IPS DF 19.7 (cell line): ENCODE data around the gene TEX10.
"Not testable (repeated sequence)": the region's sequence is repeated elsewhere in the genome, so short reads cannot be mapped to it uniquely, and the experiment has no call there.

Source experiments
- DNase-seq: peaks from one replicate; pipeline ENCODE4 v3.0.0-alpha.2; 2013; ENCODE audit warnings: low read depth, low spot score

Gene TEX10

DNA sequence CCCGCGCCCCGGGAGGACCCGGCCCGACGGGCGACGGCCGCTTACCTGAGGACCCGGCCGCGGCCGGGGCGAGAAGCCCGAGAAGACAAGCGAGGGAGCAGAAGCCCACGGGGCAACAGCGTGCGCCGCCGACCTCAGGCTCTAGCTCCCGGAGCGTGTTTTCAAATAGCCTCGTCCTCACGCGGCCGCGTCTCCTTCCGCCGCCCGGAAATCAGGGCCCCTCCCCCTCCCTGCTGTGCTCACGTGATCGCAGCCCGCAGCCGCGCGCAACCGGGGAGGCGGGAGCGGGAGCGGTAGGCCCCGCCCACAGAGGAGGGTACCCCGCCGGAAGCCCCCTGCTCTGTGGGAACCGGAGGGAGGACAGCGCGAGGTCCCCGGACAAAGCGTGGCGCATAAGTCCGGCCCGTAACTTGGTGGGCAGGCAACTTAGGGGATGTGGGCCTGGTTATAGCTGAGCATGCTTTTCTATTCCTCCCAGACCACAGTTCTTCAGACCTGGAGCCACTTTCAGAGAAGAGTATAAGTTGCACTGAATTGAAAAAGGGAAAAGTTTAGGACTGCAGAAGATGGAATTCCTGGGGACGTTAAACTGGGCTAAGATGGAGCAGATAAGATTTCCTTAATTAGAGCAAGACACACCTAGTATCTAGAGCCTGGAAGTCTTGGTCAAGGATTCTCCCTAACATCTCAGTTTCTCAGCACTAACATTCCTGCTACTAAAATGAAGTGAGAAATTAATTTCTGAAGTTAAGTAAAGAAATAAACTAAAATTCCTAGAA, at the start of gene TEX10:
TEX10 (minus strand) TSS at position 216 of the 779 bp plus-strand sequence. CDS start 3,579 bp downstream, outside the sequence.
- peak; percentile 59 for DNase-seq

DNA sequence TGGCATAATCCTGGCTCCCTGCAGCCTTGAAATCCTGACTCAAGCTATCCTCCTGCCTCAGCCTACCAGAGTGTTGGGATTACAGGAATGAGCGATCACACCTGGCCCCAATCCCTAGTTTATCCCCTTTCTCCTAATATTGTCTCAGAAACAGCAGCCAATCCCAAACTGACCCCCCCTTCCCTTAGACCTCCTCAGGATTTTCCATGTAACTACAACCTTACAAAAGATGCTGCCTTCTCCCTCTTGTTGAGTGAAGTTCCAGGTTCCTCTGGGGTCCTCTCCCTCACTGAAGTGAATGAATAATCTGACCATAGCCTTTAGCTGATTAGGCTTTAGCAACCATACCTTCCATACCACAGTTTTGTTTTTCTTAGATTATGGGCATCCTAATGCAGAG, 48.3 kb upstream of the TEX10 start:
- no peak for DNase-seq

DNA sequence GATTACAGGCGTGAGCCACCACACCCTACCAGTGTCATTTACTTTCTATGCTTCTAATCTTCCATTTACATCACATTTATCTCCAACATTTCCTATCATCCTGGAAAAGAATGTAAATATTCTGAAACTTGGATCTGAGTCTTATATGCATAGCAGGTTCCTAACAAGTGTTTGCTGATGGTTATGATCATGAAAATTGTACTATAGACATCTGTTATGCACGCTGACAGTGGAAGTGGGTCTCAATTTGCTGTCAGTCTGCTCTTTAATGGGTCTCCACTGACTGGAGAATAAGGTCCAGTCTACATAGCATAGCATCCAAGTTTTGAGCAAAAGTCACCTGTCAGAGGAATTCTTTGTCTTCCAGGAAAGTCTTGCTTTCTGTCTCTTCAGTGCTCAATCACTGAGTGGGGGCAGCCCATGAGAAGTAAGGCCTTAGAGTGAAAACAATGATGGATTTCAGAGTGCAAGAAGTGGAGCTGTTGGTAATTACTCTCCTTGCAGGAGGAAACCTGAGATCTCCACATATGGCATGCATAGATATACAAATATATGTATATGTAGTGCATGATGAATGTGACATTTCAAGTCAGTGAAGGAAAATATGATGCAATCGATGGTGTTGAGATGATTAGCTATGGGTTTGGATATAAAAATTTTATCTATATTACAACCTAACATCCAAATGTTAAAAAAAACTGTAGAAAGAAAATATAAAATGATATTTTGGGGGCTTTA, 45.0 kb upstream of the TEX10 start:
- DNase-seq, result no peak

DNA sequence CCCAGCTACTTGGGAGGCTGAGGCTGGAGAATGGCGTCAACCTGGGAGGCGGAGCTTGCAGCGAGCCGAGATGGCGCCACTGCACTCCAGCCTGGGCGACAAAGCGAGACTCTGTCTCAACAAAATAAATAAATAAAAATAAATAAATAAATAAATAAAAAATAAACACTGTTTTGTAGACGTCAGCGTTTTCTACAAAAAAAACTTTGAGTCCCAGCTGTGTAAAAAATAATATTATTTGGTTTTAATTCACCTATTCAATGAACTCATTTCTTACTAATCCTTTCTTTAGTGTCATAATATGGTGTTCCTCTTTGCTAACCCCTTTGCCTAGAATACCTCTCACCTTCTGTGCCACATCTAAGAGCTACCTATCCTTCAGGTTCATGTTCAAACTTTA, 44.0 kb upstream of the TEX10 start:
- no peak for DNase-seq

DNA sequence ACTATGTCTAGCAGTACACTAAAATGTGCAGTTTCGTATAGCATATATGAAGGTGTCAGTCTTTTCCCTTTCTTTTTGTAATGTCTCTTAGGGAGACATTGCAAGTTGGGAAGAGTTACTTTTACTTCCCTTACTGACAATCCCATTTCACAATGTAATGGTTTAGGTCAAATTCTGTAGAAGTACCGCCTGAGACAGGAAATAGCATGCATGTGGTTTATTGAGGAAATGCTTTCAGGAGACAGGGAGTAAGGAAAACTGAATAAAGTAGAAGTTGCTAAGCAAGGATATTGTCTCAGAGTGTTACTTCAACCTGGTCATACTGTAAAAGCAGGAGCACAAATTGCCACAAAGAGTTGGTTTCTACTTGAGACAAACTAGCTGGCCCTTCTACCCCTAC, 42.1 kb upstream of the TEX10 start:
- DNase-seq, result no peak

DNA sequence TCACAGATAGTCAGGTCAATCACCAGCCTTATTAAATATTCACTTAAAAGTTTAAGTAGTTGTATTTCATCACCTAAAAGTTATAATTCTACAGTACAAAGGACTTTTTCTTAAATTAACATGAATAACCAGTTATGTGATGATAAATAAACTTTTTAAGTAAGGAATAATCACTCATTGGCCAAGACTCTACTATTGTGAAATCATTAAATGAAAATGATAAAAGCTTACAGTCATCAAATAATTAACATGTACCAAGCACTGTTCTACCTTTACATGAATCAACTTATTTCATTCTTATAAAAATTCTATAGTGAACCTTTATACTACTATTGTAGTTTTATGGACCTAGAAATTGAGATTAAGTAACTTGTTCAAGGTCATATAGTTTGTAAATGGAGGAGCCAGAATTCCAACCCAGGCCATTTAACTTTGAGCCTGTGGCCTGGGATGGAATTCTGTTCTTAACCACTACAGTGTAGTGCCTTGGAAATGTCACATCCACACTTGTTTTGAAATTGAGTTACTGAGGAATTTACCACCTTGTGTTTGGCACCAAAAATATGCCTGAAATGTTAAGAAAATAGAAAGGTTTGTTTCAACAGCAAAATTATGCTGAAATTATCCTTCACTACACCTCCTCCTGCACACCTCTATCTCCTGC, 41.4 kb upstream of the TEX10 start:
- no peak for DNase-seq

DNA sequence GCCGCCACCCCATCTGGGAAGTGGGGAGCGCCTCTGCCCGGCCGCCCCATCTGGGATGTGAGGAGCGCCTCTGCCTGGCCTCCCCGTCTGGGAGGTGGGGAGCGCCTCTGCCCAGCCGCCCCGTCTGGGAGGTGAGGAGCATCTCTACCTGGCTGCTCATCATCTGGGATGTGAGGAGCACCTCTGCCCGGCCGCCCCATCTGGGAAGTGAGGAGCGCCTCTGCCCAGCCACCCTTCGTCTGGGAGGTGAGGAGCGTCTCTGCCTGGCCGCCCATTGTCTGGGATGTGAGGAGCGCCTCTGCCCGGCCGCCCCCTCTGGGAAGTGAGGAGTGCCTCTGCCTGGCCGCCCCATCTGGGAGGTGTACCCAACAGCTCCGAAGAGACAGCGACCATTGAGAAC, 40.2 kb upstream of the TEX10 start:
- not testable (repeated sequence) for DNase-seq

DNA sequence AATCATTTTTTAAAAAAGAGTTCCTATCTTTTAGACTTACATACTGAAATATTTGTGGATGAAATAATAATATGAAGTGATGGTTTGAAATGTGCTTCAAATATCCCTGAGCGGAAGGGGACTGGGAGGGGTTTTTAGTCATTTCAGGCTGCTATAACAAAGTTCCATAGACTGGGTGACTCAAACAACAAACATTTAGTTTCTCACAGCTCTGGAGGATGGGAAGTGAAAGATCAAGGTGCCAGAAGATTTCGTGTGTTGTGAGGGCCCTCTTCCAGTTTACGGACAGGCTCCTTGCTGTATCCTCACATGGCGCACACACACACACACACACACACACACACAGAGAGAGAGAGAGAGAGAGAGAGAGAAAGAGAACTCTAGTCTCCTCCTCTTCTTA, 27.1 kb upstream of the TEX10 start:
- no peak for DNase-seq

DNA sequence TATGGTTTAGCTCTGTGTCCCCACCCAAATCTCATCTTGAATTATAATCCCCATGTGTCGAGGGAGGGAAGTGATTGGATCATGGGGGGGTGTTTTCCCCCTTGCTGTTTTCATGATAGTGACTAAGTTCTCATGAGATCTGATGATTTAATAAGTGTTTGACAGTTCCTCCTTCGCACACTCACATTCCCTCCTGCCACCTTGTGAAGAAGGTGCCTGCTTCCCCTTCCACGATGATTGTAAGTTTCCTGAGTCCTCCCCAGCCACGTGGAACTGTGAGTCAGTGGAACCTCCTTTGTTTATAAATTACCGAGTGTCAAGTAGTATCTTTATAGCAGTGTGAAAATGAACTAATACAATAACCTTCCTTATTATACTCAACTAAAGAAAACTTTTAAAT, 24.3 kb upstream of the TEX10 start:
- DNase-seq, result no peak

DNA sequence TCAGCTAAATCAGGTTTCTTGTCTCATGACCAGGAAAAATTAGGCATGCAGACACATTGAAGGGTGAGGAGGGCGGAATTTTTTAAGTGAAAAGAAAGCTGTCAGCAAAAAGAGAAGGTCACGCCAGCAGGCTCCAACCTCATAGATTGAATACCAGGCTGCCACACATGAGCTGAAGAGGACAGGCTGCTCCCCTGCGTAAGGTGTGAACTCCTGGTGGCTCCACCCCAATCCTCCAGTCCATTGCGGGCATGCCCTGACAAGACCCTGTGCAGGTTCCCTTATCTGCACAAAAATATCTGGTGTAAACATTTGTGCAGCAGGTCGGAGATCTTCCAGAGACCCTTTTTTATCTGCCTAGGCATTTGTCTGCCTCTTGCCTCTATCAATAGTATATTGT, 22.9 kb upstream of the TEX10 start:
- DNase-seq, result no peak

DNA sequence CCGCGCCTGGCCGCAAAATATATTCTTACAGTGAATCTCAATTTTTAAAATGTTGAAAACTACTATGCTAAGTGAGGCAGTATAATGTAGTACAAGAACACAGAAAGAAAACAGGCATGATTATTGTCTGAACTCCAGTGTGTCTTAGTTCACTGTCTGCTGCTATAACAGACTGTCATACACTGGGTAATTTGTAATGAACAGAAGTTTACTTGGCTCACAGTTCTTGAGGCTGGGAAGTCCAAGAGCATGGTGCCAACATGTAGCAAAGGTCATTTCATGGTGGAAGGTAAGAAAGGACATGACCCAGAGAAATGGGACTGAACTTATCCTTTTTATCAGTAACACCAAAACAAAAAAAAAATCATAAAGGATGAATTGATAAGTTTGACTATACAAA, 19.9 kb upstream of the TEX10 start:
- no peak for DNase-seq

DNA sequence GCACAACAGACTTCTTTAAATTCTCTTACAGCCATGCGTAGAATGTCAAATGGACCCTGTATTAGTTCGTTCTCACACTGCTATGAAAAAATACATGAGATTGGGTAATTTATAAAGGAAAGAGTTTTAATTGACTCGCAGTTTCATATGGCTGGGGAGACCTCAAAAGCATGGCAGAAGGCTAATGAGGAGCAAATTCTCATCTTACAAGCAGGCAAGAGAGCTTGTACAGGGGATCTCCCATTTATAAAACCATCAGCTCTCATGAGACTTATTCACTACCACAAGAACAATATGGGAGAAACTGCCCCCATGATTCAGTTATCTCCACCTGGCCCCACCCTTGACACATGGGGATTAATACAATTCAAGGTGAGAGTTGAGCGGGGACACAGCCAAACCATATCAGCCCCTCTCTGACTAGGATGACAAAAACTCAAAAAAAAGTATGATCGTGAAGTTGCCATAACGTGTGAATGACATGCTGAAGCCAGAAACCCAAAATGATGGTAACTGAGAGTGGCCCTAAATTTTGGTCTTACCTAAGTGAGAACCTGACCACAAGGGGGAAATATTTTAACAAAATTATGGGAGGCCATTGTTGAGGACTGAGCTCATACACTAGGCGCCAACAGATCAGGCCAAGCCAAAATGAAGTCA, 17.5 kb upstream of the TEX10 start:
- no peak for DNase-seq

DNA sequence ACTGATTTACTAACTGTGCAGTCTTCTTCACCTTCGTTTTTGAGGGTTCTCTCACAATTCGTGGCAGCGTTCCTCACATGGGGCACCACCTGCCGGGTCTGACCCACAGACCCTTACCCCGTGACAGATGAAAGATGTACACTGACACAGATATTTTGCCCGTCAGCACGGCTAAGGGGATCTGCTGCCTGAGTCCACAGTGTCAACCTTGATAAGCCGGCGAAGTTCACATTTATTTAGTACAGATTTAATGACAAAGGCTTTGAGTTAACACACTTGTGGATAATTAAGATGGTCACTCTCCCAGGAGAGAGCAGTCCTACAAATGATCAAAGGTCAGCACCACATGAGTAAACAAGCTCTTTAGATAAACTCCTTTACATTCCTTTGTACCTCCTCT, 15.9 kb upstream of the TEX10 start:
- no peak for DNase-seq

DNA sequence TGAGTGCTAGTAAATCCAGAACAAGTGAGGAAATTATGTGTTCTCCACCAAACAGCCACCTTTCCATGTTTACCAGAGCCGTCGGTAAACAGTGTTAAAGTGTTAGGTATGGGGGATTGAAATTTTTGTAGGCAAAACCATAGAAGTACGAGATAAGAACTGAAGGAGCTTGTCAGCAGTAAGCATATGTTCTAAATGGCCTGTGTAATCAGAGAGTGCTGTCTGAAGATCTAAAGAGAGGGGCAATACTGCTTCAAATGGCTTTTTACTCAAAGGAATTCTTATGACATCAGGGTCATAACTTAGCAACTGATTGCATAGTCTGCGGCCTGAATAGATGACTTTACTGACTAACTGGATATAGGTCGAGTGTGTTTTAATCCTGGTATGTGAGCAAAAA, 13.4 kb upstream of the TEX10 start:
- no peak for DNase-seq

DNA sequence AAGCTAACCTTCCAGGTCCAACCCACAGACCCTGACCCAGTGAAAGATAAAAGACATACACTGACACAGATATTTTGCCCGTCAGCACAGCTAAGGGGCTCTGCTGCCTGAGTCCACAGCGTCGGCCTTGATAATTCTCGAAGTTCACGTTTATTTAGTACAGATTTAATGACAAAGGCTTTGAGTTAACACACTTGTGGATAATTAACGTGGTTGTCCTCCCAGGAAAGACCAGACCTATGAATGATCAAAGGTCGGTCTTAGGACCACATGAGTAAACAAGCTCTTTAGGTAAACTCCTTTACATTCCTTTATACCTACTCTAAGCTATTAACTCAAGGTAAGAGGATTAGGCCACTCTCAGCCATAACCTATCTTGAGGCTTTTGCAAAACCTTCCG, 11.3 kb upstream of the TEX10 start:
- DNase-seq, result no peak

DNA sequence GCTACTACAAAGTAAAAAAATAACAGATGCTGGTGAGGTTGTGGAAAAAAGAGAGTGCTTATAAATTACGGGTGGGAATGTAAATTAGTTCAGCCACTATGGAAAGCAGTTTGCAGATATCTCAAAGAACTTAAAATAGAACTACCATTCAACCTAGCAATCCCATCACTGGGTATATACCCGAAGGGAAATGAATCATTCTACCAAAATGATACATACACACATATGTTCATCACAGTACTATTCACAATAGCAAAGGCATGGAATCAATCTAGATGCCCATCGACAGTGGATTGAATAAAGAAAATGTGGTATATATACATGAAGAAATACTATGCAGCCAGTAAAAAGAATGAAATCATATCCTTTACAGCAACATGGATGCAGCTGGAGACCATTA, 6.3 kb upstream of the TEX10 start:
- no peak for DNase-seq

DNA sequence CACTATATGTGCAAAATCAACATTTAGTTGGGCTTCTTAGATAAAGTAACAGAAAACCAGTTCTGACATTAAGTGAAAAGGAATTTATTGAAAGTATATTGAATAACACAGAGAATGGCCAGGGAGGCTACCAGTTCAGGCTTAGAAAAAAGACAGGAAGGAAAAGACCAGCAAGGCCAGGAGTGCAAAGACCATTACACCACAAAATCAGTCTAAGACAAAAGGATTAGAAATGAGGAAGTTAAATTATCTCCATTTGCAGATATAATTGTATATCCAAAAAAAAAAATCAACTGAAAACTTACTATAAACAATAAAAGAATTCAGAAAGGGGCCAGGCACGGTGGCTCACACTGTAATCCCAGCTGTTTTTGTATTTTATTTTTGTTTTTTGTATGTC, 4.8 kb upstream of the TEX10 start:
- no peak for DNase-seq

DNA sequence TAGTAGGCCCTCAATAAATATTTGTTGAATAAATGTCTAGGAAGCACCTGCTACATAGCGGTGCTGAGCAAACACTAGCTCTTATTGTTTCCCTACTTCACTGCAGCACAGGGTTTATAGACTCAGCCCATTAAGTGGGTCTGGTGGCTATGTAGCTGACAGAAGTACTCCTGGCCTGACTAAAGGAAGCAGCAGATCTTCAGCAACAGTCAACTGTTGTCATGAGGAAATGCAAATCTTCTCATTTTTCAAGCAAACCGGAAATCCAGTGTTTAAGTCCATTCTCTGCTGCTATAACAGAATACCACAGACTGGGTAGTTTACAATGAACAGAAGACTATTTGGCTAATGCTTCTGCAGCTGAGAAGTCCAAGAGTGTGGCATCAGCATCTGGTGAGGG, 2.8 kb upstream of the TEX10 start:
- no peak for DNase-seq

DNA sequence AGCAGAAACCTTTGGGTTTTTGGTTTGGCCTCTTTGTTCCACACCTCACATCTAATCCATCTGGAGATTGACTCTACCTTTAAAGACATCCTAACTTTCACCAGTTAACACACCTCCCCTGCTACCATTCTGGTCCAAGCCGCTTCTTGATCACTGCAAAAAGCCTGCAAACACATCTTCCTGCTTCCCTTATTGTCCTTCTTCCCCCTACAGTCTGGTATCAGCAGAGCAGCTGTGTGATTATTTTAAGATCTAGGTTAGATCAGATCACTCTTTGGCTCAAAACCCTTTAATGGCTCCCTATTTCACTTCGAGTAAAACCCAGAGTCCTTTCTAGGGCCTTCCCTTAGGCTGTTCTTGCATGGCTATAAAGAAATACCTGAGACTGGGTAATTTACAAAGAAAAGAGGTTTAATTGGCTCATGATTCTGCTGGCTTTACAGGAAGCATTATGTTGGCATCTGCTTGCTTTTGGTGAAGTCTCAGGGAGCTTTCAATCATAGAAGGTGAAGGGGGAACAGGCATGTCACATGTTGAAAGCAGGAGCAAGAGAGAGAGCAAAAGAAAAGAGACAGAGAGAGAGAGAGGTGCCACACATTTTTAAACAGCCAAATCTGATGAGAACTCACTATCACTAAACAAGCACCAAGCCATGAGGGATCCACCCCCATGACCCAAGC, 1.5 kb upstream of the TEX10 start:
- DNase-seq, result no peak

DNA sequence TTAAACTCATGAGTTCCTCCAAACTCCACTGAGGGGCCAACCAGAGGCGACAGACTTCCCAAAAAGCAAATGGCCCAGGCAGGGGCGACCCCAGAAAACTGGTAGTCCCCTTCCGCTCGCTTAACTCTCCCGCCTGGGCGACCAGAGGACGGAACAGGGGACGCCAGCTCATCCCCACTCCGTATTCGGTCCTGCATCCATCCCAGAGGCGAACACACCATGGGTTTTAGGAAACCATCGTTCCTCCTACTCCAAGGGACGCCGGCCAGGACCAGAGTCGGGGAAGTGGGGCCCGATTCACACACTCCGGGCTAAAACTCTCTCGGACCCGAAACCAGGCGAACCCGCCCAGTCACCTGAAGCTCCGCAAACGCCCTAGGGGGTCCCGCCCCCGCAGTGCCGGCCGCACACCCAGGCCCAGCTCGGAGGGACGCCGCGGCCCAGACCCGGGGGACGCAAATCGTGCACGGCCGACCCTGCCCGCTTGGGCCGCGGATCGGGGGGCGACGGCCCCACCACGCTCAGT, 478 bp downstream of the TEX10 start:
- no peak for DNase-seq

DNA sequence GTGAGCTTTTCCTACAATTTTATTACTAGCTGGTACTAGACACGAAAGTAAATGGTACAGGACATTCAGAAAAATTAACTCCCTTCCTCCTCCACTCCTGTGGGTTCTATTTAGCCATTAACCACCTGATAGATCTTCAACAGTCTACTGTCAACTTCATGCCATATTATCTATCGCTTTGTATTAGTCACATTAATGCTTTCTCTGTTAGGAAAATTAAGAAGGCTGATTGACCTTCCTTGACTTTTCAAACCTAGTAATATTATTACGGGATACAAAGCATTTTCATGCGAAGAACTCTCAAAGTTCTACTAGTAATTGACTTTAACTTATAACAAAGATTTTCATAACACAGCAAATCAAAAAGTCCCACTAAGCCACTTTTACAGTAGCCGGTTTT, 1.2 kb downstream of the TEX10 start:
- no peak for DNase-seq
